SK-N-SH (cell line): Measurements from ENCODE around the gene PARS2. TPM values are rescaled to one million over a fixed set of nuclear protein-coding genes. Genes with fewer than 3 reads are reported as not detected.

Experiments
- CTCF ChIA-PET: fragments of 300-600, 350-600 bp; formaldehyde crosslinking; extraction: SDS; loops from one replicate; lab custom pipeline; 2021; lab: Yijun Ruan, JAX
- POLR2A ChIA-PET: fragments of 350-600 bp; sonication (Branson Sonifier 250); formaldehyde crosslinking; extraction: SDS; loops from one replicate; lab custom pipeline; 2020; ENCODE audit warnings: antibody characterized with exemption, inconsistent platforms; lab: Yijun Ruan, JAX
- DNase-seq: peaks from one replicate; pipeline ENCODE4 v3.0.0; 2012
- H2AFZ ChIP-seq: fragments of 200-600 bp; sonication (generic); 2 replicates; pipeline ENCODE4 v1.8.1; 2016; ENCODE audit warnings: antibody characterized with exemption, mild to moderate bottlenecking, low read depth
- H3F3A ChIP-seq: fragments of 200-600 bp; sonication (generic); replicated peaks from 2 replicates; pipeline ENCODE3; 2016; ENCODE audit warnings: antibody characterized with exemption, mild to moderate bottlenecking; ENCODE audit not compliant: insufficient read depth
- H3K27ac ChIP-seq, 2 experiments: fragments of 200-500 bp in 1 of 2; fragments of 200-600 bp in 1 of 2; sonication (Bioruptor generic) in 1 of 2; sonication (generic), shearing (Covaris generic) in 1 of 2; 2 replicates each; pipeline versions ENCODE4 v1.5.1 to v1.6.1; 2014 to 2016; ENCODE audit warnings: low read depth in 2 of 2, inconsistent platforms in 1 of 2, low read length in 1 of 2, mild to moderate bottlenecking in 1 of 2, mixed read lengths in 1 of 2
- H3K27me3 ChIP-seq: fragments of 200-600 bp; sonication (generic), shearing (Covaris generic); 2 replicates; pipeline ENCODE4 v1.6.1; 2016; ENCODE audit warnings: mixed run types; ENCODE audit not compliant: insufficient read depth
- H3K36me3 ChIP-seq, 2 experiments: fragments of 200-500 bp in 1 of 2; fragments of 200-600 bp in 1 of 2; sonication (Bioruptor generic) in 1 of 2; sonication (generic) in 1 of 2; replicated peaks in 1 of 2; 2 replicates each; pipeline versions ENCODE3 to v1.5.1; 2014 to 2016; ENCODE audit warnings: low read length in 1 of 2, mild to moderate bottlenecking in 1 of 2; ENCODE audit not compliant: insufficient read depth in 2 of 2, control insufficient read depth in 1 of 2
- H3K4me1 ChIP-seq, 2 experiments: fragments of 200-500 bp in 1 of 2; fragments of 200-600 bp in 1 of 2; sonication (Bioruptor generic) in 1 of 2; sonication (generic), shearing (Covaris generic) in 1 of 2; 2 replicates each; pipeline versions ENCODE4 v1.5.1 to v1.6.1; 2014 to 2016; ENCODE audit warnings: low read depth in 1 of 2, low read length in 1 of 2, mixed run types in 1 of 2; ENCODE audit not compliant: insufficient read depth in 2 of 2, control insufficient read depth in 1 of 2
- H3K4me2 ChIP-seq: fragments of 200-600 bp; sonication (generic), shearing (Covaris generic); 2 replicates; pipeline ENCODE4 v1.6.1; 2017; ENCODE audit warnings: mixed run types
- H3K4me3 ChIP-seq, 2 experiments: fragments of 200-500 bp in 1 of 2; fragments of 200-600 bp in 1 of 2; sonication (Bioruptor generic) in 1 of 2; sonication (generic), shearing (Covaris generic) in 1 of 2; 2 replicates each; pipeline versions ENCODE4 v1.5.1 to v1.8.1; 2014 to 2016; ENCODE audit warnings: low read depth in 2 of 2, inconsistent platforms in 1 of 2, low read length in 1 of 2, mild to moderate bottlenecking in 1 of 2, mixed read lengths in 1 of 2, moderate library complexity in 1 of 2
- H3K79me2 ChIP-seq: fragments of 200-600 bp; sonication (generic); 2 replicates; pipeline ENCODE4 v1.8.1; 2017; ENCODE audit warnings: mild to moderate bottlenecking; ENCODE audit not compliant: insufficient read depth
- H3K9ac ChIP-seq: fragments of 200-600 bp; sonication (generic); 2 replicates; pipeline ENCODE4 v1.6.1; 2017; ENCODE audit warnings: mixed run types
- H3K9me2 ChIP-seq: fragments of 200-600 bp; sonication (generic); 2 replicates; pipeline ENCODE4 v1.6.1; 2017; ENCODE audit warnings: mixed run types
- H3K9me3 ChIP-seq: fragments of 200-600 bp; sonication (generic); 2 replicates; pipeline ENCODE4 v1.6.1; 2017; ENCODE audit warnings: mixed run types, mild to moderate bottlenecking, moderate library complexity
- H4K20me1 ChIP-seq: fragments of 200-600 bp; sonication (generic); 2 replicates; pipeline ENCODE4 v1.6.1; 2017; ENCODE audit warnings: mild to moderate bottlenecking, mixed run types; ENCODE audit not compliant: insufficient read depth
- CTCF ChIP-seq: fragments of 200-600 bp; sonication (generic); IDR thresholded peaks from 2 replicates; pipeline ENCODE4 v1.6.1; 2017; ENCODE audit warnings: antibody characterized with exemption, mild to moderate bottlenecking, moderate library complexity
- REST ChIP-seq: IDR thresholded peaks from 2 replicates; pipeline ENCODE4 v1.6.1; 2012; ENCODE audit warnings: mild to moderate bottlenecking, low read depth, low read length, moderate library complexity
- YY1 ChIP-seq: IDR thresholded peaks from 2 replicates; pipeline ENCODE4 v1.4.0; 2012; ENCODE audit warnings: low read depth, mild to moderate bottlenecking
- WGBS: methylation state at CpG from one replicate; pipeline ENCODE4 v1.1.6; 2017; ENCODE audit warnings: low lambda C conversion rate; 5-methylcytosine and 5-hydroxymethylcytosine counted together
- polyA plus RNA-seq, 3 experiments: library from polyadenylated mRNA; depleted of rRNA; stranded (reverse); fragments of >200 nt; gene quantifications; 2 replicates each; pipeline ENCODE4 v1.2.3, GENCODE V29; 2012
- TF ChIP-seq, protein P1 (sequence below): fragments of 150-350 bp; IDR thresholded peaks from 2 replicates; pipeline ENCODE4 v1.6.1; 2016; ENCODE audit warnings: mild to moderate bottlenecking, low read depth, low read length

Gene PARS2
- polyA plus RNA-seq, 1 of the 3 experiments (the other 2 are of a cell fraction): 3.2 TPM

DNA sequence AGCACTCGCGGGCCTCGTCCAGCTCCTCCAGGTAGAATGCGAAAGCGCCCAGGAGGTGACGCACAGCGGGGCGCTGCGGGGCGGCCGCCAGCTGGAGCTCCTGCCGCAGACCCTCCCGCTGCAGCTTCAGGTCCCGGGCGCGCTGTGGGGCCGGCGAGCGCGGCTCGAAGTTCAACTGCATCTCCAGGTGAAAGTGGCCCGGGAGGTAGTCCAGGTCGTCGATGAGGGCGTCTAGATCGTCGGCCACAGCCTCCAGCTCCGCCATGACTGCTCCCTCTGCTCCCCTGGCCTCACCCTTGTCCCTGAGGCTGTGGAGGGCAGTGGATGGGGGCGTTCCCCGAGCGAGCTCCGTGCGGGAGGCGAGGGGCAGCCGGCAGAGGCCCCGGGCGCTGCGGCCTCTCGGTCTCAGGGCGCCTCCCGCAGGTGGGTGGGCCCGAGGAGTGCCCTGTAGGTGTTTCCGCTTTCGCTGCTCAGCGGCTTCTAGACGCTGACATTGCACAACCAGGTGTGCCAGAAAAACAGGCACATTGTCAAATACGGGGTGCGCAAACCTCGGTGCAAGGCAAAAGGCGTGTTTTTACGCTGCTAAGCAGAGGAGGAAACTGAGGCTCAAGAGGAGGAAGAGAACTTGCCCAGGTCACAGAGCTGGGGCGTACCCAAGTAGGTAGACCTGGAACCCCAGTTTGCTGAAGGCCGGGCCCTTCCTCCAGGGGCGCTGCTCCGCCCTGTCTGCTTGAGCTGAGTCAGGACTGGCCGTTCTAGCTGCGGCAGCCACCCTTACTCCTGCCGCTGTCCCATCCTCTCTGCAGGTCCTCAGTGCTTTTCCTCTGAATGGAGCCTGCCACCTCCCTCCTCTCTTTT, 36.8 kb upstream of the PARS2 start, which contains the start of gene TTC22 (continued):
- TF ChIP-seq, protein P1, sequence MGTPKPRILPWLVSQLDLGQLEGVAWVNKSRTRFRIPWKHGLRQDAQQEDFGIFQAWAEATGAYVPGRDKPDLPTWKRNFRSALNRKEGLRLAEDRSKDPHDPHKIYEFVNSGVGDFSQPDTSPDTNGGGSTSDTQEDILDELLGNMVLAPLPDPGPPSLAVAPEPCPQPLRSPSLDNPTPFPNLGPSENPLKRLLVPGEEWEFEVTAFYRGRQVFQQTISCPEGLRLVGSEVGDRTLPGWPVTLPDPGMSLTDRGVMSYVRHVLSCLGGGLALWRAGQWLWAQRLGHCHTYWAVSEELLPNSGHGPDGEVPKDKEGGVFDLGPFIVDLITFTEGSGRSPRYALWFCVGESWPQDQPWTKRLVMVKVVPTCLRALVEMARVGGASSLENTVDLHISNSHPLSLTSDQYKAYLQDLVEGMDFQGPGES: no peak
- TF ChIP-seq REST: no peak

DNA sequence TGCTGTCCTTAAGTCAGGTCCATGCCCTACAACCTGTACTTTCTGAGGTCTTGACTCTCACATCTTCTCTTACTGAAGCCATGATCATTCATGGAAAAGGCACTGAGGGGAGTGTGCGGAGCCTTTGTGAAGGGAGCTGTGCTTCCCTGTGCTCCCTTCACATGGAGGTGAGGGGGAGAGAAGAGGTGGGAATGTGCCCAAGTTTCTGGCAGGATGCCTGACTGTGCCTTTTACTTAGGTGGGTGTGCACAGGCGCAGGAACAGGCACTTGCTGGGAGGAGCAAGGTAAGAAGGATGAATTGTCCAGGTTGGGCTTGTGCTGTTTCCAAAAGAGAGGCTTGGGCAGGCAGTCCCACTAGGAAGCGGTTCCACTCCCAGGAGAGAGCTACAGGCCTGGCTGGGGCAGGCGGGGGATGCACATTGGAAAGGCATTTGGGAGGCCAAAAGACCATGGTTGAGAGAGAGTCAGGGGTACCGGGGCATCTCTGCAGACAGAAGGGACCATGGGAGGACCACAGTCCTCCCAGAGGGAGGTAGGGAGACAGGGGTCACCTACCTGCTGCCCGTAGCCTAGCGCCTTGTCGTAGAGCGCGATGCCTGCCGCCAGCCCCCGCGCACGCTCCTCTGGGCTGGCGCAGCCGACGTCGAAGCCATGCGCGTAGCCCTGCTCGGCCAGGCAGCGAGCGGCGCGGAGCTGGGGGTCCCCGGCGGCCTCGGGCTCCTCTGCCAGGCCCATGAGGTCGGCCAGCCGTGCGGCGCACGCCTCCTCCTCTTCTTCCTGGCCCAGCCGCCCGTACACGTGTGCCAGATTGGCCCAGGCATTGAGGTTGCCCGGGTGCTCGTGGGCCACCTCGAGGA, 35.9 kb upstream of the PARS2 start:
- Histone ChIP-seq H3K9ac (no peak overlapping the region), H3K79me2 (no peaks in the 10 kb centered on the region), H3K4me1 (no peaks in the 10 kb centered on the region; a peak in 1 of 4 replicates), H3K4me2 (no peak overlapping the region), H3K4me3 (no peak overlapping the region), H3K9me2 (no peaks in the 10 kb centered on the region), H3K27me3 (no peaks in the 10 kb centered on the region), H3F3A (no peaks in the 10 kb centered on the region), H3K9me3 (no peaks in the 10 kb centered on the region), H4K20me1 (no peaks in the 10 kb centered on the region), H3K27ac (no peak overlapping the region), H2AFZ (no peak overlapping the region), H3K36me3 (no peaks in the 10 kb centered on the region)
- WGBS: 88% methylated on average over 10 of the region's 39 CpGs
- TF ChIP-seq YY1 (no peak), CTCF (no peak)
- CTCF ChIA-PET: interaction anchor here (0.8 to 2.8 kb wide), 4 partner anchors 10 to 939 kb away, joined by 3 to 11 read pairs (median 3); no protein-coding TSS in a partner anchor
- POLR2A ChIA-PET: no interaction called here
- DNase-seq: no peak
